Measurements from ENCODE around the gene CFAP54. TPM values are rescaled to one million over a fixed set of nuclear protein-coding genes. Genes with fewer than 3 reads are reported as not detected.
A peak's percentile ranks its signal among the peaks of the same experiment; 100 is the strongest.

The CFAP54 gene
- total and polyA plus RNA-seq, 2 donors from 2014 or later = 0.13 to 6.6 TPM

- Histone ChIP-seq H3K27me3 (ENCODE audit: control insufficient read depth, insufficient read depth, low read length) (no peaks in the 10 kb centered on the region), H3K9me3 (ENCODE audit: control insufficient read depth in 2 of 3, insufficient read depth in 1 of 3, low read length in 3 of 3) (no peaks in the 10 kb centered on the region), H3K36me3 (ENCODE audit: control insufficient read depth in 2 of 3, insufficient read depth in 3 of 3, low read length in 3 of 3) (no peaks in the 10 kb centered on the region), H3K4me3 (ENCODE audit: low read length in 3 of 3) (no peak overlapping the region), H3K4me1 (ENCODE audit: control insufficient read depth in 2 of 3, insufficient read depth in 2 of 3, low read depth in 1 of 3, low read length in 3 of 3) (no peaks in the 10 kb centered on the region), H3K27ac (ENCODE audit: low read depth in 2 of 2, low read length in 2 of 2) (no peak overlapping the region), H3K9ac (ENCODE audit: low read length in 3 of 3) (no peak overlapping the region)
- FAIRE-seq (no peak), DNase-seq (no peak)
- intact Hi-C loops (cut with DNase I) = no loop called here
- no peak for TF ChIP-seq CTCF (IDR thresholded peaks at IDR 0.05; ENCODE audit: borderline replicate concordance, extremely low read depth, insufficient read depth)
Observed at GRCh38 chr12:96677363-96677762, 188.0 kb downstream of the CFAP54 start.

- H3K4me1 ChIP-seq (ENCODE audit: control insufficient read depth in 2 of 3, insufficient read depth in 2 of 3, low read depth in 1 of 3, low read length in 3 of 3) = no peaks in the 10 kb centered on the region
- intact Hi-C loops (cut with DNase I) = no loop called here
- no peak overlapping the region for H3K27ac ChIP-seq (ENCODE audit: low read depth in 2 of 2, low read length in 2 of 2)
- no peaks in the 10 kb centered on the region for H3K9me3 ChIP-seq (ENCODE audit: control insufficient read depth in 2 of 3, insufficient read depth in 1 of 3, low read length in 3 of 3)
- FAIRE-seq (no peak), DNase-seq (peak in 1 of 5 donors; percentile 19)
- no peak overlapping the region for H3K9ac ChIP-seq (ENCODE audit: low read length in 3 of 3)
- no peak for TF ChIP-seq CTCF (IDR thresholded peaks at IDR 0.05; ENCODE audit: borderline replicate concordance, extremely low read depth, insufficient read depth)
- no peak overlapping the region for H3K4me3 ChIP-seq (ENCODE audit: low read length in 3 of 3)
- H3K36me3 ChIP-seq (ENCODE audit: control insufficient read depth in 2 of 3, insufficient read depth in 3 of 3, low read length in 3 of 3) = no peaks in the 10 kb centered on the region
- H3K27me3 ChIP-seq (ENCODE audit: control insufficient read depth, insufficient read depth, low read length) = no peaks in the 10 kb centered on the region
Observed at GRCh38 chr12:96687719-96688118, 198.3 kb downstream of the CFAP54 start.

- Histone ChIP-seq H3K4me3 (ENCODE audit: low read length in 3 of 3) (no peak overlapping the region), H3K36me3 (ENCODE audit: control insufficient read depth in 2 of 3, insufficient read depth in 3 of 3, low read length in 3 of 3) (no peaks in the 10 kb centered on the region), H3K9me3 (ENCODE audit: control insufficient read depth in 2 of 3, insufficient read depth in 1 of 3, low read length in 3 of 3) (no peaks in the 10 kb centered on the region), H3K27ac (ENCODE audit: low read depth in 2 of 2, low read length in 2 of 2) (no peak overlapping the region), H3K9ac (ENCODE audit: low read length in 3 of 3) (no peak overlapping the region), H3K4me1 (ENCODE audit: control insufficient read depth in 2 of 3, insufficient read depth in 2 of 3, low read depth in 1 of 3, low read length in 3 of 3) (no peaks in the 10 kb centered on the region), H3K27me3 (ENCODE audit: control insufficient read depth, insufficient read depth, low read length) (no peaks in the 10 kb centered on the region)
- no peak for TF ChIP-seq CTCF (IDR thresholded peaks at IDR 0.05; ENCODE audit: borderline replicate concordance, extremely low read depth, insufficient read depth)
- no peak for DNase-seq
- FAIRE-seq = no peak
- intact Hi-C loops (cut with DNase I) = no loop called here
Observed at GRCh38 chr12:96698521-96698920, 209.1 kb downstream of the CFAP54 start.

- Histone ChIP-seq H3K4me1 (ENCODE audit: control insufficient read depth in 2 of 3, insufficient read depth in 2 of 3, low read depth in 1 of 3, low read length in 3 of 3) (no peaks in the 10 kb centered on the region), H3K27me3 (ENCODE audit: control insufficient read depth, insufficient read depth, low read length) (no peaks in the 10 kb centered on the region), H3K9ac (ENCODE audit: low read length in 3 of 3) (no peak overlapping the region), H3K36me3 (ENCODE audit: control insufficient read depth in 2 of 3, insufficient read depth in 3 of 3, low read length in 3 of 3) (no peaks in the 10 kb centered on the region), H3K4me3 (ENCODE audit: low read length in 3 of 3) (no peak overlapping the region), H3K9me3 (ENCODE audit: control insufficient read depth in 2 of 3, insufficient read depth in 1 of 3, low read length in 3 of 3) (no peaks in the 10 kb centered on the region), H3K27ac (ENCODE audit: low read depth in 2 of 2, low read length in 2 of 2) (no peak overlapping the region)
- intact Hi-C loops (cut with DNase I) = no loop called here
- DNase-seq = no peak
- FAIRE-seq = no peak
- TF ChIP-seq CTCF (IDR thresholded peaks at IDR 0.05; ENCODE audit: borderline replicate concordance, extremely low read depth, insufficient read depth) = no peak
Observed at GRCh38 chr12:96698965-96699364, 209.6 kb downstream of the CFAP54 start.

Measured in kidney (tissue), 14 donors.